Uterus (tissue), 2 donors: ENCODE results near the gene STARD5.
"Not testable (repeated sequence)": the region's sequence is repeated elsewhere in the genome, so short reads cannot be mapped to it uniquely, and the experiment has no call there.

ENCODE experiments used
- CTCF ChIP-seq, 4 experiments: fragments of 200-600 bp in 2 of 4; fragments of 450-650 bp in 2 of 4; sonication (generic) in 2 of 4; IDR thresholded peaks; one replicate each; pipeline ENCODE4 v1.5.1; 2016 to 2019; ENCODE audit warnings: antibody characterized with exemption in 4 of 4, mild to moderate bottlenecking in 2 of 4, moderate library complexity in 1 of 4
- POLR2A ChIP-seq, 2 donors: fragments of 450-650 bp; IDR thresholded peaks; one replicate each; pipeline ENCODE4 v1.6.1; 2016; ENCODE audit warnings: antibody characterized with exemption in 2 of 2, mild to moderate bottlenecking in 1 of 2, moderate library complexity in 1 of 2

GRCh38 chr15:81331141-81331540, 7.2 kb upstream of the STARD5 start:
- not testable (repeated sequence) for TF ChIP-seq CTCF, POLR2A (IDR thresholded peaks at IDR 0.05)
